PFSK-1 (cell line): ENCODE results near the gene STAG3.

Experiments
- POLR2AphosphoS5 ChIP-seq: IDR thresholded peaks from 2 replicates; pipeline ENCODE4 v1.6.1; 2012; ENCODE audit warnings: low read depth, mild to moderate bottlenecking, control low read depth, low read length, moderate library complexity
- REST ChIP-seq, 2 experiments: IDR thresholded peaks; 2 replicates each; pipeline versions ENCODE4 v1.6.1 to v1.8.0; 2011 to 2012; ENCODE audit warnings: low read depth in 2 of 2, low read length in 2 of 2, control low read depth in 1 of 2, inconsistent platforms in 1 of 2, mild to moderate bottlenecking in 1 of 2, moderate library complexity in 1 of 2; ENCODE audit not compliant: insufficient read depth in 1 of 2
- SIN3A ChIP-seq: IDR thresholded peaks from 2 replicates; pipeline ENCODE4 v1.6.1; 2012; ENCODE audit warnings: mild to moderate bottlenecking, low read length, moderate library complexity, borderline replicate concordance; ENCODE audit not compliant: insufficient read depth
- TAF1 ChIP-seq: IDR thresholded peaks from 2 replicates; pipeline ENCODE4 v1.6.1; 2012; ENCODE audit warnings: low read length, control low read depth, borderline replicate concordance; ENCODE audit not compliant: insufficient read depth

- TF ChIP-seq TAF1 (no peak), REST (IDR thresholded peaks at IDR 0.05; ENCODE audit: insufficient read depth in 1 of 2, low read depth in 2 of 2, low read length in 2 of 2) (no peak), POLR2AphosphoS5 (no peak), SIN3A (no peak)
Observed at GRCh38 chr7:100163871-100164270, 13.8 kb upstream of the STAG3 start.
